Measurements from ENCODE around the gene EGFLAM. TPM values are rescaled to one million over a fixed set of nuclear protein-coding genes. Genes with fewer than 3 reads are reported as not detected.
A peak's percentile ranks its signal among the peaks of the same experiment; 100 is the strongest.

Gene EGFLAM
- total RNA-seq, 1 donor from 2014 or later = 0.12 TPM

DNA sequence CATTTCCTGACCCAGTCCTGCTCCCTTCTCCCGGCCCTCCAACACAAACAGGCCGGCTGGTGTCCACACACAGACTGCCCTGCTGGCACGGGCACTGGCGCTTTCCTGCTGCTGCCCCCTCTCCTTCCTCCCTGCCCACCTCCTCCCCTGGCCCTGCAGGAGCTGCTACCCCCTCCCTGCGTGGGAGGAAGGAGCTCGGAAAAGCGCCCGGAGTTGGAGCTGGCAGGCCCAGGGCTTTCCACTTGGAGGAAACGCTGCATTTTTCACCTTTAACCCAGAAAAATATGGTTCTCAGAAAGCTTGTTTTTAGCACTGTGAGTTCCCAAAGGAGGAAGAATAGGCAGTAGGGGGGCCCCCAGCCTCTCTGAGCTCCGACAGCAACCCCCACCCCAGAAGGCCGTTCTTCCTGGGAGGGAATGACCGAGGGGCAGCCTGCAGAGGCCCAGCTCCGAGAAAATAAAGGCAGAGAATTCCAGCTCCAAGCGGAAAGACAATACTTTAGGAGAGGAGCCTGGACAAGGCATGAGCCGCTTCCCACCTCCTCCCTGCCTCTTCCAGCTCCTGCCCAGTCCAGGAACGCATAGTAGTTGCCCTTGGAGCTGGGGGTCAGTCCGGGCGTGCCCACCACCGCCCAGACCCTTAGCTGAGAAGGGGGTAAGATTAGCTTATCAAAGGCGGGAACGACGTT, 209.1 kb downstream of the EGFLAM start:
- Mint-ChIP-seq H3K27ac (ENCODE audit: unreplicated experiment) (peak overlapping the region; percentile 94), H3K4me1 (ENCODE audit: low read depth) (peaks cover 30% of the 10 kb centered on the region), H3K27me3 (ENCODE audit: low read depth) (no peaks in the 10 kb centered on the region), H3K9me3 (ENCODE audit: low read depth) (no peaks in the 10 kb centered on the region), H3K36me3 (ENCODE audit: low read depth) (no peaks in the 10 kb centered on the region), H3K4me3 (ENCODE audit: unreplicated experiment) (peak overlapping the region; percentile 17)
- TF ChIP-seq, protein P1, sequence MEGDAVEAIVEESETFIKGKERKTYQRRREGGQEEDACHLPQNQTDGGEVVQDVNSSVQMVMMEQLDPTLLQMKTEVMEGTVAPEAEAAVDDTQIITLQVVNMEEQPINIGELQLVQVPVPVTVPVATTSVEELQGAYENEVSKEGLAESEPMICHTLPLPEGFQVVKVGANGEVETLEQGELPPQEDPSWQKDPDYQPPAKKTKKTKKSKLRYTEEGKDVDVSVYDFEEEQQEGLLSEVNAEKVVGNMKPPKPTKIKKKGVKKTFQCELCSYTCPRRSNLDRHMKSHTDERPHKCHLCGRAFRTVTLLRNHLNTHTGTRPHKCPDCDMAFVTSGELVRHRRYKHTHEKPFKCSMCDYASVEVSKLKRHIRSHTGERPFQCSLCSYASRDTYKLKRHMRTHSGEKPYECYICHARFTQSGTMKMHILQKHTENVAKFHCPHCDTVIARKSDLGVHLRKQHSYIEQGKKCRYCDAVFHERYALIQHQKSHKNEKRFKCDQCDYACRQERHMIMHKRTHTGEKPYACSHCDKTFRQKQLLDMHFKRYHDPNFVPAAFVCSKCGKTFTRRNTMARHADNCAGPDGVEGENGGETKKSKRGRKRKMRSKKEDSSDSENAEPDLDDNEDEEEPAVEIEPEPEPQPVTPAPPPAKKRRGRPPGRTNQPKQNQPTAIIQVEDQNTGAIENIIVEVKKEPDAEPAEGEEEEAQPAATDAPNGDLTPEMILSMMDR (IDR thresholded peaks at IDR 0.05) = no peak
- no peak for DNase-seq (ENCODE audit: low spot score)

DNA sequence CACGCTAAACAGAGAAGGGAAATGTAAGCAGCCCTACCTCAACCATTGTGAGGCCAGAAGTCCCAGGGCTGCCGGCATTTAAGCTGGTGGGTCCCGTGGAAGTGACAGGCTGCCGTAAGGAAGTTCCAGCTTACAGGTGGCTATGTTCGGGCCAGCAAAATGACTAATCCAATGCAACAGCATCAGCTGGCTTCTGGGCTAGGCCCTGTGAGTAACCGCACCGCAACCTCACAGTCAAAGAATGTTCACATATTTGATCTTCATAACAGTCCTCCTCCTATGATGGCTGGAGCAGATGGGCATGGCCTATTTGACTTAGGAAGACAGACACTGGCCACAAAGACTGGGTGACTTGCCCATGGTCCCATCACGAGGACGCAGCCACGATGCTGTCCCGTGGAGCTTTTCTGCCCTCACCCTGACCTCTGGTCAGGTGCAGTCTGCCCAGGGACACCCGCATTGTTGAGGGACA, 209.9 kb downstream of the EGFLAM start:
- Mint-ChIP-seq H3K27me3 (ENCODE audit: low read depth) (no peaks in the 10 kb centered on the region), H3K9me3 (ENCODE audit: low read depth) (no peaks in the 10 kb centered on the region), H3K4me1 (ENCODE audit: low read depth) (peaks cover 30% of the 10 kb centered on the region), H3K4me3 (ENCODE audit: unreplicated experiment) (peak overlapping the region; percentile 17), H3K27ac (ENCODE audit: unreplicated experiment) (peak overlapping the region; percentile 94), H3K36me3 (ENCODE audit: low read depth) (no peaks in the 10 kb centered on the region)
- DNase-seq (ENCODE audit: low spot score) = no peak
- TF ChIP-seq, protein P1 (IDR thresholded peaks at IDR 0.05) = no peak

DNA sequence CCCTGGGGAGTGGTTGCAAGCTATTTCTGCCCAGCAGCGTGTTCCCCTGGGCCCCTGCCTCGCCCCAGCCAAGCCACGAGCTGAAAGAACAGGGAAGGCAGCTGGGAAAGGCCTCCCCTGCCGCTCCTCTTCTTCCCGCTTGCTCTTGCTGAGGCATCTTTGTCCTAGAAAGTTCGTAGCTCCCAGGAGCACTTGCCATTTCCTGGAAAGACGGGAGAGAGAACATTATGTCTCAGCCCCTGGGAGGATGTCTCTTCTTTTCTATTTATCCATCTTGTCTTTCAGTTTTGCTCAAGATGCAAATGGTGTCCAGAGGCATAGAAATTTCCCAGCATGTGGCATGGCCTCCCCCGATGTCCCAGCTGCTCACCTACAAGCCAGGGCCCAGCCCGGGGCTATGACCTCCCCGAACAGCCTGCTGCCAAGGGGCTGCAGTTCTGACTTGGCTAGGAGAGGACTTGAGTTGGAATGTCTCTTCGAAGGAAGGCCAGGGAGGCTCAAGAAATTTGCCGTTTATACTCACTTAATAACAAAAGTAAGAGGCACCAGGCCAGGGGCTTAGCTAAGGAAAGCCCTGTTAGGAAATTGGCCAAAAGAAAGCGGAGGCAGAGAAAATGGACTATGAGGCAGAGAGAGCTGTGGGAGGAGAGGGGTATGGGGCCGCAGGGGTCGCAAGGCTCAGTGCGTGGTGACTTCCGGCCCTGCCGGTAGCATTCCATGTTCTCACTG, 210.8 kb downstream of the EGFLAM start:
- H3K4me3 Mint-ChIP-seq (ENCODE audit: unreplicated experiment) = no peak overlapping the region
- TF ChIP-seq, protein P1 (IDR thresholded peaks at IDR 0.05) = no peak
- peak overlapping the region; percentile 82 for H3K27ac Mint-ChIP-seq (ENCODE audit: unreplicated experiment)
- peaks cover 30% of the 10 kb centered on the region for H3K4me1 Mint-ChIP-seq (ENCODE audit: low read depth)
- DNase-seq (ENCODE audit: low spot score) = no peak
- no peaks in the 10 kb centered on the region for H3K27me3 Mint-ChIP-seq (ENCODE audit: low read depth)
- no peaks in the 10 kb centered on the region for H3K9me3 Mint-ChIP-seq (ENCODE audit: low read depth)
- no peaks in the 10 kb centered on the region for H3K36me3 Mint-ChIP-seq (ENCODE audit: low read depth)

DNA sequence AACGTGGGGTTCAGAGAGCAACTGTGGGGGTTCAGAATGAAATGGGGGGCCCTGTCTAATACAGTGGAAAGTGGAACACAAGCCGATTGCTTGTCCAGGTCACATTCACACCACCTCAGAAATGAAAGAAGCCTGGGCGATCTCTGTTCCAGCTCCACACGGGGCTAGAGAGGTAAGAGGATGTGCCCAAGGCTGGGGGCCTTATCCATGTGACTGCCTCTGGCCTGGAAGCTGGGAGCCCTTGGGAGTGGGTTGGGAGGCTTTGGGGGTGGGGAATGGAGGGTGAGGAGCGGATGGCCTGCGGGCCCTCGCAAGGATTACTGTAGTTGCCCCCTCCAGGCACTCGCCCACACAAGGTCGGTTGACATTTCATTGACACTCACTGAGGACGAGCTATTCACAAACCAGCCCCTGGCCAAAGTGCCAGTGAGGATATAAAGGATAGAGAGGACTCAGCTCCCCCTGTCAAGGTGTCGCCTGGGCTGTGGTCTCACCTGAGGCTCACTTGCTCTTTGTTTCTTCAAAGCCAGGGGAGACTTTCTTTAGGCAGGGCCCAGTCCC, 211.4 kb downstream of the EGFLAM start:
- Mint-ChIP-seq H3K27ac (ENCODE audit: unreplicated experiment) (no peak overlapping the region), H3K36me3 (ENCODE audit: low read depth) (no peaks in the 10 kb centered on the region), H3K9me3 (ENCODE audit: low read depth) (no peaks in the 10 kb centered on the region), H3K4me1 (ENCODE audit: low read depth) (peaks cover 30% of the 10 kb centered on the region), H3K27me3 (ENCODE audit: low read depth) (no peaks in the 10 kb centered on the region), H3K4me3 (ENCODE audit: unreplicated experiment) (no peak overlapping the region)
- no peak for DNase-seq (ENCODE audit: low spot score)
- TF ChIP-seq, protein P1 (IDR thresholded peaks at IDR 0.05) = no peak

DNA sequence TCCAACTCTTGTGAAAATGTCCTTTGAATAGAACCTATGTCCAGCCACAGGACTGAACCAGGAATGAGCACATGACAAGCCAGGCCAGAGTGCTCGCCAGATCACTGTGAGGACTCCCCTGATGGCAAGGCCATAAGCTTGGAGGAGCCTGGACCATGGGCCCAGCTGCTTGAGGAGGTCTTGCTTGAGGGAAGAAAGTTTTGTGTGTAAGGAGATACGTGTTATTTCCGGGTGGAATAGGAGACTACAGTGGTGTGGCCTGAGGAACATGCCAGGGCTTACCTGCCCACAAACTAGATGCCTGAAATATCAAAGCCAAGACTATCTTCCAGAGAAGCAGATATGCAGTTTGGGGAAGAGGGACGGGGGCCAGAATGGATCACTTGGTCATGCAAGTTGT, 213.3 kb downstream of the EGFLAM start:
- Mint-ChIP-seq H3K27me3 (ENCODE audit: low read depth) (no peaks in the 10 kb centered on the region), H3K27ac (ENCODE audit: unreplicated experiment) (no peak overlapping the region), H3K4me3 (ENCODE audit: unreplicated experiment) (no peak overlapping the region), H3K4me1 (ENCODE audit: low read depth) (peaks cover 29% of the 10 kb centered on the region), H3K36me3 (ENCODE audit: low read depth) (no peaks in the 10 kb centered on the region), H3K9me3 (ENCODE audit: low read depth) (no peaks in the 10 kb centered on the region)
- TF ChIP-seq, protein P1 (IDR thresholded peaks at IDR 0.05) = no peak
- DNase-seq (ENCODE audit: low spot score) = no peak
